GM19467 (cell line): Measurements from ENCODE around the gene FKBP5.

Source experiments
- ATAC-seq: cut with Tn5 transposase; IDR thresholded peaks from one replicate; pipeline ENCODE4 v1.9.1; 2021; ENCODE audit warnings: mild to moderate bottlenecking, moderate library complexity; ENCODE audit not compliant: unreplicated experiment

FKBP5 gene

GRCh38 chr6:35665573-35665972 is 23.1 kb downstream of the FKBP5 start:
- no peak for ATAC-seq

GRCh38 chr6:35664945-35665344 is 23.8 kb downstream of the FKBP5 start:
- no peak for ATAC-seq

GRCh38 chr6:35663447-35664235 is 25.1 kb downstream of the FKBP5 start:
- ATAC-seq: no peak

GRCh38 chr6:35662999-35663398 is 25.7 kb downstream of the FKBP5 start:
- ATAC-seq: no peak

- ATAC-seq: no peak
Observed at GRCh38 chr6:35654883-35655282, 33.8 kb downstream of the FKBP5 start.

- ATAC-seq: no peak
Observed at GRCh38 chr6:35651244-35651643, 37.5 kb downstream of the FKBP5 start.

GRCh38 chr6:35650015-35650414 is 38.7 kb downstream of the FKBP5 start:
- no peak for ATAC-seq

GRCh38 chr6:35648203-35648602 is 40.5 kb downstream of the FKBP5 start:
- ATAC-seq: no peak

- ATAC-seq: no peak
Observed at GRCh38 chr6:35647400-35647799, 41.3 kb downstream of the FKBP5 start.

- ATAC-seq: no peak
Observed at GRCh38 chr6:35643162-35643535, 45.6 kb downstream of the FKBP5 start.

GRCh38 chr6:35642471-35643161 is 46.1 kb downstream of the FKBP5 start:
- ATAC-seq: no peak

GRCh38 chr6:35640017-35640664 is 48.6 kb downstream of the FKBP5 start:
- ATAC-seq: no peak

GRCh38 chr6:35638679-35639078 is 50.0 kb downstream of the FKBP5 start:
- ATAC-seq: no peak

- ATAC-seq: no peak
Observed at GRCh38 chr6:35637911-35638310, 50.8 kb downstream of the FKBP5 start.

GRCh38 chr6:35635601-35636597 is 52.8 kb downstream of the FKBP5 start:
- ATAC-seq: no peak

GRCh38 chr6:35634316-35634715 is 54.4 kb downstream of the FKBP5 start:
- ATAC-seq: no peak

- ATAC-seq: no peak
Observed at GRCh38 chr6:35633579-35634089, 55.1 kb downstream of the FKBP5 start.

GRCh38 chr6:35629876-35630378 is 58.8 kb downstream of the FKBP5 start:
- no peak for ATAC-seq

GRCh38 chr6:35626401-35626800 is 62.3 kb downstream of the FKBP5 start:
- ATAC-seq: no peak

- no peak for ATAC-seq
Observed at GRCh38 chr6:35624341-35625070, 64.2 kb downstream of the FKBP5 start.
